ENCODE data around the gene LRRC49. TPM values are rescaled to one million over a fixed set of nuclear protein-coding genes. Genes with fewer than 3 reads are reported as not detected.

LRRC49 gene
- total RNA-seq, 1 experiment from 2014 or later: 7.4 TPM

DNA sequence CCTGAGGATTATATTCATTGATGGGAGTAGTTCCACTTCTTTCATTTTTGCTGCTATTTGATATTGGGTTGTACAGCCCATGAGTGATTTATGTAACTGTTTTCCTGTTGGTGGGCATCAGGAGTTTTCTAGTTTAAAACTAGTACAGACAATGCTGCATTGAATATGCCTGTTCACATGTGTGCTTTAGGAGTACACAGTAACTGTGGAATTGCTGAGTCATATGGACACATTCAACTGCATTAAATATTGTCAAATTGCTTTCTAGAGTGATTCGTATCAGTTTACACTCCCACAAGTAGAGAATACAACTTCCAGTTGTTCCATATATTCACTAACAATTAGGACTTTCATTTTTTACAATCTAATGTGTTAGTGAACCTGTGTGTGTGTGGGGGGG, 162.8 kb downstream of the LRRC49 start (continued):
- TF ChIP-seq, protein P1, sequence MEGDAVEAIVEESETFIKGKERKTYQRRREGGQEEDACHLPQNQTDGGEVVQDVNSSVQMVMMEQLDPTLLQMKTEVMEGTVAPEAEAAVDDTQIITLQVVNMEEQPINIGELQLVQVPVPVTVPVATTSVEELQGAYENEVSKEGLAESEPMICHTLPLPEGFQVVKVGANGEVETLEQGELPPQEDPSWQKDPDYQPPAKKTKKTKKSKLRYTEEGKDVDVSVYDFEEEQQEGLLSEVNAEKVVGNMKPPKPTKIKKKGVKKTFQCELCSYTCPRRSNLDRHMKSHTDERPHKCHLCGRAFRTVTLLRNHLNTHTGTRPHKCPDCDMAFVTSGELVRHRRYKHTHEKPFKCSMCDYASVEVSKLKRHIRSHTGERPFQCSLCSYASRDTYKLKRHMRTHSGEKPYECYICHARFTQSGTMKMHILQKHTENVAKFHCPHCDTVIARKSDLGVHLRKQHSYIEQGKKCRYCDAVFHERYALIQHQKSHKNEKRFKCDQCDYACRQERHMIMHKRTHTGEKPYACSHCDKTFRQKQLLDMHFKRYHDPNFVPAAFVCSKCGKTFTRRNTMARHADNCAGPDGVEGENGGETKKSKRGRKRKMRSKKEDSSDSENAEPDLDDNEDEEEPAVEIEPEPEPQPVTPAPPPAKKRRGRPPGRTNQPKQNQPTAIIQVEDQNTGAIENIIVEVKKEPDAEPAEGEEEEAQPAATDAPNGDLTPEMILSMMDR (IDR thresholded peaks at IDR 0.05 in 2 of 3, conservative IDR thresholded peaks at IDR 0.05 in 1 of 3; ENCODE audit: borderline replicate concordance in 1 of 3, insufficient read depth in 1 of 3, low read depth in 2 of 3, low read length in 2 of 3): no peak
- TF ChIP-seq POLR2A (IDR thresholded peaks at IDR 0.05; ENCODE audit: borderline replicate concordance, extremely low read depth, insufficient read depth, insufficient read length) (no peak), FOSL1 (IDR thresholded peaks at IDR 0.05; ENCODE audit: low read depth) (no peak), CEBPB (IDR thresholded peaks at IDR 0.05; ENCODE audit: low read depth) (no peak), RAD21 (IDR thresholded peaks at IDR 0.05; ENCODE audit: low read depth) (no peak), EGR1 (IDR thresholded peaks at IDR 0.05; ENCODE audit: low read depth) (no peak)
- TF ChIP-seq, protein P2, sequence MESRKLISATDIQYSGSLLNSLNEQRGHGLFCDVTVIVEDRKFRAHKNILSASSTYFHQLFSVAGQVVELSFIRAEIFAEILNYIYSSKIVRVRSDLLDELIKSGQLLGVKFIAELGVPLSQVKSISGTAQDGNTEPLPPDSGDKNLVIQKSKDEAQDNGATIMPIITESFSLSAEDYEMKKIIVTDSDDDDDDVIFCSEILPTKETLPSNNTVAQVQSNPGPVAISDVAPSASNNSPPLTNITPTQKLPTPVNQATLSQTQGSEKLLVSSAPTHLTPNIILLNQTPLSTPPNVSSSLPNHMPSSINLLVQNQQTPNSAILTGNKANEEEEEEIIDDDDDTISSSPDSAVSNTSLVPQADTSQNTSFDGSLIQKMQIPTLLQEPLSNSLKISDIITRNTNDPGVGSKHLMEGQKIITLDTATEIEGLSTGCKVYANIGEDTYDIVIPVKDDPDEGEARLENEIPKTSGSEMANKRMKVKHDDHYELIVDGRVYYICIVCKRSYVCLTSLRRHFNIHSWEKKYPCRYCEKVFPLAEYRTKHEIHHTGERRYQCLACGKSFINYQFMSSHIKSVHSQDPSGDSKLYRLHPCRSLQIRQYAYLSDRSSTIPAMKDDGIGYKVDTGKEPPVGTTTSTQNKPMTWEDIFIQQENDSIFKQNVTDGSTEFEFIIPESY (IDR thresholded peaks at IDR 0.05; ENCODE audit: extremely low read depth, insufficient replicate concordance, low read length): no peak

DNA sequence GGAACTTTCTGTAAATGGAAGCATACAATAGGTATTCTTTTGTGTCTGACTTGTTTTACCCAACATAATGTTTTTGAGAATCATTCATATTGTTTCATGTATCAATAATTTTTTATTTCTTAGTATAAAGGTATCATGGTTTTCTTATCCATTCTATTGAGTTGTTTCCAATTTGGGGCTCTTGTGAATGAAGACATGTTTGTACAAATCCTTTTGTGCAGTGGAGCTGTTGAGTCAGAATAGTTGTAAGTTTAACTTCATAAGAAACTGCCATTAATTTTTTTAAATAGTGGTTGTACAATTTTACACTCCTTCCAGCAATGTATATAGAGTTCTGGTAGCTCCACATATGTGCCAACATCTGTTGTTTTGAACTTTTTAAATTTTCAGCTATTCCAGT, 163.5 kb downstream of the LRRC49 start:
- Histone ChIP-seq H3K4me3 (replicated peaks in 1 of 2; ENCODE audit: low read depth in 1 of 2, low read length in 2 of 2) (no peak overlapping the region), H3K4me2 (ENCODE audit: low read length) (no peak overlapping the region), H3K79me2 (ENCODE audit: insufficient read depth, low read length) (no peaks in the 10 kb centered on the region), H3K4me1 (ENCODE audit: control insufficient read depth in 1 of 2, insufficient read depth in 2 of 2, low read length in 2 of 2) (peaks cover 0 to 4% of the 10 kb centered on the region in 2 experiments; a peak in 2 of 4 replicates), H3K9me3 (ENCODE audit: control insufficient read depth in 1 of 2, insufficient read depth in 1 of 2, low read depth in 1 of 2, low read length in 2 of 2) (peaks cover 0 to 3% of the 10 kb centered on the region in 2 experiments; a peak in 1 of 4 replicates), H3K27me3 (ENCODE audit: insufficient read depth, low read length) (no peaks in the 10 kb centered on the region), H3K9ac (ENCODE audit: low read length) (no peak overlapping the region), H3K27ac (ENCODE audit: low read depth, low read length) (no peak overlapping the region), H3K36me3 (ENCODE audit: control insufficient read depth in 1 of 2, insufficient read depth in 2 of 2, low read length in 2 of 2) (no peaks in the 10 kb centered on the region), H3K9me2 (ENCODE audit: insufficient read depth) (no peaks in the 10 kb centered on the region), H4K20me1 (ENCODE audit: insufficient read depth) (no peaks in the 10 kb centered on the region), H2AFZ (ENCODE audit: low read depth, low read length, poor library complexity, severe bottlenecking) (no peak overlapping the region)
- no TSS peak for BruUV-seq (replicated peaks)
- POLR2A ChIA-PET: no interaction called here
- CTCF ChIA-PET: no interaction called here
- no peak for ATAC-seq
- no peak for DNase-seq (ENCODE audit: low read depth, low spot score)
- RAD21 ChIA-PET (ENCODE audit: low non-redundant PET in 1 of 2, low total read pairs in 2 of 2, uncharacterized antibody in 2 of 2, unreplicated experiment in 2 of 2): no interaction called here
- intact Hi-C loops (cut with micrococcal nuclease): no loop called here
- TF ChIP-seq ZFX (IDR thresholded peaks at IDR 0.05) (no peak), RAD21 (IDR thresholded peaks at IDR 0.05; ENCODE audit: low read depth) (no peak), POLR2A (IDR thresholded peaks at IDR 0.05; ENCODE audit: borderline replicate concordance, extremely low read depth, insufficient read depth, insufficient read length) (no peak), CEBPB (IDR thresholded peaks at IDR 0.05; ENCODE audit: low read depth) (no peak), EZH2 (IDR thresholded peaks at IDR 0.05) (no peak), TCF7L2 (IDR thresholded peaks at IDR 0.05; ENCODE audit: borderline replicate concordance, extremely low read depth, insufficient read depth, insufficient read length) (no peak), JUND (IDR thresholded peaks at IDR 0.05) (no peak), CBX3 (IDR thresholded peaks at IDR 0.05; ENCODE audit: low read depth) (no peak), SP1 (IDR thresholded peaks at IDR 0.05; ENCODE audit: low read depth) (no peak), SRF (IDR thresholded peaks at IDR 0.05; ENCODE audit: low read depth) (no peak), EGR1 (IDR thresholded peaks at IDR 0.05; ENCODE audit: low read depth) (no peak), ELF1 (IDR thresholded peaks at IDR 0.05; ENCODE audit: borderline replicate concordance, low read depth) (no peak), FOSL1 (IDR thresholded peaks at IDR 0.05; ENCODE audit: low read depth) (no peak), POLR2AphosphoS5 (IDR thresholded peaks at IDR 0.05; ENCODE audit: low read depth, low read length) (no peak)
- TF ChIP-seq, protein P3, sequence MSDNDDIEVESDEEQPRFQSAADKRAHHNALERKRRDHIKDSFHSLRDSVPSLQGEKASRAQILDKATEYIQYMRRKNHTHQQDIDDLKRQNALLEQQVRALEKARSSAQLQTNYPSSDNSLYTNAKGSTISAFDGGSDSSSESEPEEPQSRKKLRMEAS (IDR thresholded peaks at IDR 0.05): no peak
- TF ChIP-seq, protein P1 (IDR thresholded peaks at IDR 0.05 in 2 of 3, conservative IDR thresholded peaks at IDR 0.05 in 1 of 3; ENCODE audit: borderline replicate concordance in 1 of 3, insufficient read depth in 1 of 3, low read depth in 2 of 3, low read length in 2 of 3): no peak
- TF ChIP-seq, protein P4, sequence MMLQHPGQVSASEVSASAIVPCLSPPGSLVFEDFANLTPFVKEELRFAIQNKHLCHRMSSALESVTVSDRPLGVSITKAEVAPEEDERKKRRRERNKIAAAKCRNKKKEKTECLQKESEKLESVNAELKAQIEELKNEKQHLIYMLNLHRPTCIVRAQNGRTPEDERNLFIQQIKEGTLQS (IDR thresholded peaks at IDR 0.05): no peak
